Body of pancreas (tissue), 4 donors: ENCODE measurements around the gene IFI27. TPM values are rescaled to one million over a fixed set of nuclear protein-coding genes. Genes with fewer than 3 reads are reported as not detected.
A peak's percentile ranks its signal among the peaks of the same experiment; 100 is the strongest.

Experiments
- ATAC-seq: fragments of 150-250 bp; one replicate; pipeline ENCODE4 v1.9.1; 2016
- DNase-seq, 4 donors: peaks; one replicate each; pipeline ENCODE4 v3.0.0-alpha.2; 2019
- H3K27ac ChIP-seq, 4 donors: fragments of 200-600 bp; sonication (generic); 1 replicate in 3 of 4; 2 replicates in 1 of 4; pipeline versions ENCODE4 v1.5.1 to v1.6.1; 2016 to 2019; ENCODE audit warnings: mild to moderate bottlenecking in 1 of 4, mixed read lengths in 1 of 4, moderate library complexity in 1 of 4
- H3K27me3 ChIP-seq, 2 donors: fragments of 200-600 bp; sonication (generic); one replicate each; pipeline ENCODE4 v1.6.0; 2016; ENCODE audit warnings: mild to moderate bottlenecking in 1 of 2
- H3K36me3 ChIP-seq, 2 donors: fragments of 200-600 bp; sonication (generic); replicated peaks in 1 of 2; 2 replicates each; pipeline ENCODE4 v1.5.1; 2016; ENCODE audit warnings: low read depth in 2 of 2; ENCODE audit not compliant: insufficient read depth in 1 of 2
- H3K4me1 ChIP-seq: fragments of 200-600 bp; sonication (generic); one replicate; pipeline ENCODE4 v1.6.0; 2016
- H3K4me3 ChIP-seq, 2 donors: fragments of 200-600 bp; sonication (generic); 1 replicate in 1 of 2; 2 replicates in 1 of 2; pipeline ENCODE4 v1.5.1; 2016 to 2019
- H3K9me3 ChIP-seq, 3 donors: fragments of 200-600 bp; sonication (generic); 1 replicate in 2 of 3; 2 replicates in 1 of 3; pipeline ENCODE4 v1.5.1; 2016
- POLR2A ChIP-seq, 3 donors: fragments of 450-650 bp; IDR thresholded peaks; one replicate each; pipeline ENCODE4 v1.6.1; 2016; ENCODE audit warnings: antibody characterized with exemption in 3 of 3, mild to moderate bottlenecking in 2 of 3
- WGBS, 2 donors: methylation state at CpG; one replicate each; pipeline ENCODE4 v1.1.5; 2017; 5-methylcytosine and 5-hydroxymethylcytosine counted together
- intact Hi-C: fragments of 100-400 bp; cut with DNase I; formaldehyde crosslinking; loops from one replicate; pipeline ENCODE4 v1.15.1; 2023
- total RNA-seq, 2 donors: library from RNA; depleted of rRNA; stranded (reverse); fragments of >200 nt; gene quantifications; one replicate each; pipeline ENCODE4 v1.1.0, GENCODE V29; 2016
- TF ChIP-seq, protein P1 (sequence below), 7 experiments: fragments of 450-650 bp in 4 of 7; fragments of 200-600 bp in 3 of 7; sonication (generic) in 3 of 7; IDR thresholded peaks; one replicate each; pipeline ENCODE4 v1.5.1; 2016 to 2019; ENCODE audit warnings: antibody characterized with exemption in 7 of 7

IFI27 gene
- total RNA-seq, 2 donors from 2014 or later: 8.8 to 38.6 TPM

DNA sequence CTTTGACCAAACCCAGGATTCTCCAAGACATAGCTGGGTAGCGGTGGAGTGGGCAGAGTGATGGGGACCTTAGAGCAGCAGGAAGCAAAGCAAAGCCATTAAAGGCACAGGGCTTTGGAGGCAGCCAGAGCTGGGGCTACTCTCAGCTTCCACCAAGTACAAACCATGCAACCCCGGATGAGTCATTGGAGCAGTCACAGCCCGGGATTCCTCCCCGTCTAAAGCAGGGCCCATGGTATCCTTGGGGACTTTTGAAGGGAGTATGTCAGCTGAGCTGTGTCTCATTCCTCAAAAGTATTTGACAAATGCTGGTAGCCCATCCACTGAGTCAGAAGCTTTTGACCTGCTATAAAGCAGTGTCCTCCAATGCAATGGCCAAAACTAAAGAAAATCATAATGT, 9.7 kb upstream of the IFI27 start:
- TF ChIP-seq, protein P1, sequence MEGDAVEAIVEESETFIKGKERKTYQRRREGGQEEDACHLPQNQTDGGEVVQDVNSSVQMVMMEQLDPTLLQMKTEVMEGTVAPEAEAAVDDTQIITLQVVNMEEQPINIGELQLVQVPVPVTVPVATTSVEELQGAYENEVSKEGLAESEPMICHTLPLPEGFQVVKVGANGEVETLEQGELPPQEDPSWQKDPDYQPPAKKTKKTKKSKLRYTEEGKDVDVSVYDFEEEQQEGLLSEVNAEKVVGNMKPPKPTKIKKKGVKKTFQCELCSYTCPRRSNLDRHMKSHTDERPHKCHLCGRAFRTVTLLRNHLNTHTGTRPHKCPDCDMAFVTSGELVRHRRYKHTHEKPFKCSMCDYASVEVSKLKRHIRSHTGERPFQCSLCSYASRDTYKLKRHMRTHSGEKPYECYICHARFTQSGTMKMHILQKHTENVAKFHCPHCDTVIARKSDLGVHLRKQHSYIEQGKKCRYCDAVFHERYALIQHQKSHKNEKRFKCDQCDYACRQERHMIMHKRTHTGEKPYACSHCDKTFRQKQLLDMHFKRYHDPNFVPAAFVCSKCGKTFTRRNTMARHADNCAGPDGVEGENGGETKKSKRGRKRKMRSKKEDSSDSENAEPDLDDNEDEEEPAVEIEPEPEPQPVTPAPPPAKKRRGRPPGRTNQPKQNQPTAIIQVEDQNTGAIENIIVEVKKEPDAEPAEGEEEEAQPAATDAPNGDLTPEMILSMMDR (IDR thresholded peaks at IDR 0.05): no peak
- TF ChIP-seq POLR2A (IDR thresholded peaks at IDR 0.05): no peak
- peak in 1 of 4 donors; percentile 11 for DNase-seq
- WGBS, 2 donors: 79 to 100% methylated on average over 1 to 4 of the region's 4 CpGs
- H3K9me3 ChIP-seq: no peaks in the 10 kb centered on the region
- no peak for ATAC-seq
- H3K4me1 ChIP-seq: no peaks in the 10 kb centered on the region
- no peak overlapping the region for H3K27ac ChIP-seq
- H3K4me3 ChIP-seq: no peak overlapping the region
- H3K27me3 ChIP-seq: no peaks in the 10 kb centered on the region
- intact Hi-C loops: no loop called here
- H3K36me3 ChIP-seq: no peaks in the 10 kb centered on the region

DNA sequence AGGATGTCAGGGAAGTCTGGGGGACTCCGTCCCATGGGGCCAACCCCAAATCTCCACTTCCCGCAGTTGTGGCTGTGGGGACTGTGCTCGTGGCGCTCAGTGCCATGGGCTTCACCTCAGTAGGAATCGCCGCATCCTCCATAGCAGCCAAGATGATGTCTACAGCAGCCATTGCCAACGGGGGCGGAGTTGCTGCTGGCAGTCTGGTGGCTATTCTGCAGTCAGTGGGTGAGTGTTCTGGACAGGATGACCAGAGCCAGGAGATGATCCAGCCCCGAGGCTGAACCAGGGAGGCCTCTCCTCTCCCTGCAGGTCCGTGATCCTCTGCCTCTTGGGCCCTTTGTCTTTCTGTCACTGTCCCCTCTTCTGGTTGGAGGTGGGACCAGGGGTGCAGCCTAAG, 8.8 kb upstream of the IFI27 start:
- H3K4me1 ChIP-seq: no peaks in the 10 kb centered on the region
- WGBS, 2 donors: 94 to 100% methylated on average over 1 to 10 of the region's 10 CpGs
- DNase-seq (no peak), ATAC-seq (no peak)
- intact Hi-C loops: no loop called here
- TF ChIP-seq, protein P1 (IDR thresholded peaks at IDR 0.05): no peak
- TF ChIP-seq POLR2A (IDR thresholded peaks at IDR 0.05): no peak
- no peak overlapping the region for H3K27ac ChIP-seq
- H3K9me3 ChIP-seq: no peaks in the 10 kb centered on the region
- H3K27me3 ChIP-seq: no peaks in the 10 kb centered on the region
- no peaks in the 10 kb centered on the region for H3K36me3 ChIP-seq
- no peak overlapping the region for H3K4me3 ChIP-seq

DNA sequence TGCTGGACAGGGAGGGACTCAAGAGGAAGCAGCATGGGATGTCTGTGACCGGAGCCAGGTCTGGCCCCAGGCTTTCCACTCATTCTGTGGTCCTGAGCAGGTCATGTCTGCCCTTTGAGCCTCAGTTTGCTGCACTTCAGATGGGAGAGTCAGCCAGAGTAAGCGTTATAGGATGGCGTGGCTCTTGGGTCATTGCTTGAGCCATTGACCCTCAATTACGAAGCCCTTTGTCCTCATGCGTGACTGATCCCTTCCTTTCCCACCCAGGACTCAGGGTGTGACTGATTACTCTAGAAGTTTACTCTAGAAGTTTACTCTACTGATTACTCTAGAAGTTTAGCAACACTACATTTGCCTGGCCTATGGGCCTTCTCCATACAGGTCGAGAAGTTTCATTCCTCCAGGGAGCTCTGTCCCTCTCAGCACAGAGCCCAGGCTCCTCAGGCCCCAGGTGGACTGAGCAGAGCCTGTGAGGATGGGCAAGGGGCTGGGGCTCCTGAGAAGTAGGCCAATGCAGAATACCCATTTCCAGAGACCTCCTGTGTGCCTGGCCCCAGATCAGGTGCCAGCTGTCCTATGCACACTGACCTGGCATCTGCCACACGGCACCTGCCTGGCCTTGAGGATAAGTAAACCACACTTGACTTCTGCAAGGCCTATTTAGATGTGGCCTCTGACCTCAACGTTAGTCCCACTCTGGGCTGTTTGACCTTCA, 7.6 kb upstream of the IFI27 start:
- 73 to 80% methylated on average over 8 of the region's 8 CpGs for WGBS, 2 donors
- no peak for ATAC-seq

GRCh38 chr14:94103554-94104150, 6.9 kb upstream of the IFI27 start:
- no peak overlapping the region for H3K27ac ChIP-seq
- H3K4me1 ChIP-seq: no peaks in the 10 kb centered on the region
- no peak for TF ChIP-seq POLR2A (IDR thresholded peaks at IDR 0.05)
- TF ChIP-seq, protein P1 (IDR thresholded peaks at IDR 0.05): no peak
- no peak for DNase-seq
- H3K9me3 ChIP-seq: no peaks in the 10 kb centered on the region
- no peaks in the 10 kb centered on the region for H3K27me3 ChIP-seq
- intact Hi-C loops: no loop called here
- no peaks in the 10 kb centered on the region for H3K36me3 ChIP-seq
- WGBS, 2 donors: 70 to 85% methylated on average over 5 to 7 of the region's 7 CpGs
- no peak for ATAC-seq
- no peak overlapping the region for H3K4me3 ChIP-seq

More for the DNA sequence above, 7.6 kb upstream of the IFI27 start:
- intact Hi-C loops: no loop called here
- H3K4me1 ChIP-seq: no peaks in the 10 kb centered on the region
- H3K27ac ChIP-seq: no peak overlapping the region
- H3K36me3 ChIP-seq: no peaks in the 10 kb centered on the region
- H3K9me3 ChIP-seq: no peaks in the 10 kb centered on the region
- no peaks in the 10 kb centered on the region for H3K27me3 ChIP-seq
- DNase-seq: no peak
- TF ChIP-seq, protein P1 (IDR thresholded peaks at IDR 0.05): no peak
- no peak for TF ChIP-seq POLR2A (IDR thresholded peaks at IDR 0.05)
- H3K4me3 ChIP-seq: no peak overlapping the region

DNA sequence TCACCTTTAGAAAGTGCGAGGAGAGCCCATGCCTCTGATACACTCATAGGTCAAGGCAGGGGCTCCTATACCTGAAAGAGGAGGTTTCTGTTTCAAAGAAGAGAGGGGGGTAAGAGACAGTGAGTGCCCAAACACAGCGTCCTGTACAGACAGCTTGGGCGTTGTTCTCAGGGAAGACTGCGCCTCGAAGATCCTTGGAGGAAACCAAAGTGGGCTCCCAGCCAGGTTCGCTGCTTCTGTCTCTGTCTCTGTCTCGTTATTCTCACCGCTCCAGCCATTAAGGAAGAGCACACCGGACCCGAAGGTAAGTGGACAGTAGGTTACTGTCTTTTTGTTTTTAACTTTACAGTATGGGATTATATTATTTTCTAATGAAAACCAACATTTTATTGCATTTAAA, 5.8 kb upstream of the IFI27 start:
- TF ChIP-seq, protein P1 (IDR thresholded peaks at IDR 0.05): no peak
- no peak for TF ChIP-seq POLR2A (IDR thresholded peaks at IDR 0.05)
- no peak for ATAC-seq
- no peak overlapping the region for H3K27ac ChIP-seq
- no peaks in the 10 kb centered on the region for H3K9me3 ChIP-seq
- DNase-seq: no peak
- no peaks in the 10 kb centered on the region for H3K27me3 ChIP-seq
- no peak overlapping the region for H3K4me3 ChIP-seq
- H3K4me1 ChIP-seq: no peaks in the 10 kb centered on the region
- no peaks in the 10 kb centered on the region for H3K36me3 ChIP-seq
- intact Hi-C loops: no loop called here
- 76 to 78% methylated on average over 10 of the region's 10 CpGs for WGBS, 2 donors
